GM19324 (cell line): ENCODE measurements around the gene CALN1.

Experiments
- ATAC-seq: cut with Tn5 transposase; IDR thresholded peaks from one replicate; pipeline ENCODE4 v1.9.1; 2021; ENCODE audit warnings: mild to moderate bottlenecking, moderate library complexity; ENCODE audit not compliant: unreplicated experiment, low FRiP score

Gene CALN1

DNA sequence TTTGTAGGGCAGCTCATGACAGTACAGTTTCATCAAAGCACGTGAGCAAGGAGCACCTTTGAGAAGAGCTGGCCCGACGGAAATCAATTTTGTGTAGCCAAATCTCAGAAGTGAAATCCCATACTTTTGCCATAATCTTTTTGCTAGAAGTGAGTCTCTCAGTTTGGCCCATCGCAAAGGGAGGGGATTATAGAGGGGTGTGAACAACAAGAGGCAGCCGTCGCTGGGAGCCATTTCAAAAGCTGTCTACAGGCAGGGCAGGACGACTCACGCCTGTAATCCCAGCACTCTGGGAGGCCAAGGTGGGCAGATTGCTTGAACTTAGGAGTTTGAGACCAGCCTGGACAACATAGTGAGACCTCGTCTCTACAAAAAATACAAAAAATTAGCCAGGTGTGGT, 680.4 kb downstream of the CALN1 start:
- no peak for ATAC-seq
